NB4 (cell line): ENCODE measurements around the gene C1orf210.

Experiments used
- CTCF ChIP-seq: IDR thresholded peaks from one replicate; pipeline ENCODE4 v1.5.1; 2012; ENCODE audit warnings: low read depth, low read length
- MYC ChIP-seq: IDR thresholded peaks from 2 replicates; pipeline ENCODE4 v1.6.1; 2011; ENCODE audit warnings: low read depth, low read length
- POLR2A ChIP-seq: IDR thresholded peaks from 2 replicates; pipeline ENCODE4 v1.6.1; 2011; ENCODE audit warnings: mild to moderate bottlenecking; ENCODE audit not compliant: insufficient read length; ENCODE audit errors: extremely low read depth

- TF ChIP-seq CTCF: no peak
- no peak for TF ChIP-seq POLR2A
- no peak for TF ChIP-seq MYC
Observed at GRCh38 chr1:43258370-43258769, 27.0 kb downstream of the C1orf210 start.
